K562 (cell line): Measurements from ENCODE around the gene ASB18. TPM values are rescaled to one million over a fixed set of nuclear protein-coding genes. Genes with fewer than 3 reads are reported as not detected.

Experiments used
- ATAC-seq: fragments of 200-7000 bp; cut with Tn5 transposase; 3 replicates; pipeline ENCODE4 v1.9.1; 2020; ENCODE audit warnings: moderate library complexity
- BruUV-seq: library from RNA; stranded (reverse); fragments of 400-500 nt; replicated peaks from 2 replicates; lab custom pipeline; 2021; lab: Mats Ljungman, UMichigan
- CTCF ChIA-PET: fragments of 300-600 bp; formaldehyde crosslinking; extraction: SDS; loops from one replicate; lab custom pipeline; 2021; ENCODE audit warnings: low intra/inter-chr PET ratio; lab: Yijun Ruan, JAX
- POLR2A ChIA-PET: fragments of 300-600, 350-650 bp; sonication (Branson Sonifier 250); formaldehyde crosslinking; extraction: SDS; loops from one replicate; lab custom pipeline; 2021; ENCODE audit warnings: antibody characterized with exemption, inconsistent platforms; lab: Yijun Ruan, JAX
- DNase-seq, 4 experiments: peaks; one replicate each; pipeline versions ENCODE4 v3.0.0 to v3.0.0-alpha.2; 2011 to 2018; ENCODE audit warnings: low spot score in 3 of 4, mixed read lengths in 3 of 4; ENCODE audit errors: extremely low read depth in 1 of 4
- FAIRE-seq: peaks from 2 replicates; lab custom pipeline; 2011; peaks lifted over from hg19 to GRCh38; lab: Jason Lieb, UNC
- H2AFZ ChIP-seq: 2 replicates; pipeline ENCODE4 v1.6.0; 2011; ENCODE audit warnings: low read depth, low read length, control low read depth, inconsistent platforms
- H3K27ac ChIP-seq: fragments of 200-600 bp; 3 replicates; pipeline ENCODE4 v1.8.0; 2011; ENCODE audit warnings: low read depth, mild to moderate bottlenecking, control low read depth, inconsistent platforms, low read length, moderate library complexity, mixed read lengths; ENCODE audit errors: extremely low read depth
- H3K27me3 ChIP-seq, 2 experiments: fragments of 300-600 bp in 1 of 2; 2 replicates in 1 of 2; 3 replicates in 1 of 2; pipeline versions ENCODE4 v1.6.0 to v1.8.0; 2011; ENCODE audit warnings: inconsistent platforms in 2 of 2, low read length in 2 of 2, mild to moderate bottlenecking in 1 of 2, mixed read lengths in 1 of 2, moderate library complexity in 1 of 2; ENCODE audit not compliant: control insufficient read depth in 2 of 2, insufficient read depth in 2 of 2
- H3K36me3 ChIP-seq: fragments of 300-600 bp; 3 replicates; pipeline ENCODE4 v1.8.0; 2011; ENCODE audit warnings: mild to moderate bottlenecking, low read length, inconsistent platforms; ENCODE audit not compliant: control insufficient read depth, insufficient read depth
- H3K4me1 ChIP-seq, 2 experiments: fragments of 200-600 bp in 1 of 2; replicated peaks in 1 of 2; 2 replicates in 1 of 2; 3 replicates in 1 of 2; pipeline versions ENCODE4 v1.5.1 to v1.8.0; 2011; ENCODE audit warnings: inconsistent platforms in 2 of 2, low read length in 2 of 2, mild to moderate bottlenecking in 1 of 2, mixed read lengths in 1 of 2, moderate library complexity in 1 of 2; ENCODE audit not compliant: control insufficient read depth in 2 of 2, insufficient read depth in 2 of 2
- H3K4me2 ChIP-seq: 2 replicates; pipeline ENCODE4 v1.6.1; 2011; ENCODE audit warnings: low read length, control low read depth, inconsistent platforms, mixed read lengths; ENCODE audit not compliant: insufficient read depth
- H3K4me3 ChIP-seq: fragments of 200-600 bp; sonication (generic), shearing (Covaris generic); 2 replicates; pipeline ENCODE4 v1.5.1; 2016; ENCODE audit warnings: control low read depth, inconsistent platforms
- H3K79me2 ChIP-seq: fragments of 200-600 bp; 3 replicates; pipeline ENCODE4 v1.8.0; 2011; ENCODE audit warnings: low read length, inconsistent platforms; ENCODE audit not compliant: control insufficient read depth, insufficient read depth
- H3K9ac ChIP-seq, 2 experiments: 2 replicates each; pipeline versions ENCODE4 v1.6.0 to v1.6.1; 2011; ENCODE audit warnings: low read depth in 2 of 2, low read length in 2 of 2, control low read depth in 1 of 2, inconsistent platforms in 1 of 2, mild to moderate bottlenecking in 1 of 2, mixed read lengths in 1 of 2; ENCODE audit not compliant: insufficient read depth in 1 of 2
- H3K9me1 ChIP-seq: one replicate; pipeline ENCODE4 v1.6.0; 2011; ENCODE audit warnings: inconsistent platforms, mild to moderate bottlenecking, low read length, moderate library complexity; ENCODE audit not compliant: control insufficient read depth, insufficient read depth
- H3K9me3 ChIP-seq: replicated peaks from 2 replicates; pipeline ENCODE4 v1.5.1; 2011; ENCODE audit warnings: low read depth, low read length, inconsistent platforms; ENCODE audit not compliant: control insufficient read depth, insufficient read depth
- H4K20me1 ChIP-seq: replicated peaks from 2 replicates; pipeline ENCODE4 v1.6.1; 2011; ENCODE audit warnings: low read length, inconsistent platforms, mixed read lengths; ENCODE audit not compliant: control insufficient read depth, insufficient read depth
- AFF1 ChIP-seq, 2 experiments: fragments of 450-650 bp; IDR thresholded peaks; 2 replicates each; pipeline ENCODE4 v1.6.1; 2018; ENCODE audit warnings: mild to moderate bottlenecking in 2 of 2, low read depth in 1 of 2; ENCODE audit not compliant: partially characterized antibody in 2 of 2
- ARNT ChIP-seq, 2 experiments: fragments of 450-650 bp; IDR thresholded peaks; 2 replicates each; pipeline ENCODE4 v1.6.1; 2016; ENCODE audit warnings: mild to moderate bottlenecking in 1 of 2
- ATF2 ChIP-seq: sonication (generic); formaldehyde crosslinking; IDR thresholded peaks from 2 replicates; pipeline ENCODE4 v1.8.1; 2022; ENCODE audit warnings: missing genetic modification reagents
- ATF7 ChIP-seq: fragments of 450-650 bp; IDR thresholded peaks from 2 replicates; pipeline ENCODE4 v1.7.1; 2014; ENCODE audit warnings: mild to moderate bottlenecking, moderate library complexity
- CBX1 ChIP-seq: sonication (generic); IDR thresholded peaks from 2 replicates; pipeline ENCODE4 v1.6.1; 2016; ENCODE audit warnings: antibody characterized with exemption, low read depth, mild to moderate bottlenecking
- ELK3 ChIP-seq: fragments of 450-650 bp; formaldehyde crosslinking; IDR thresholded peaks from 2 replicates; pipeline ENCODE4 v1.4.0; 2020; ENCODE audit warnings: mild to moderate bottlenecking
- MITF ChIP-seq: IDR thresholded peaks from 2 replicates; pipeline ENCODE4 v1.6.1; 2014; ENCODE audit warnings: antibody characterized with exemption
- POLR2B ChIP-seq: fragments of 450-650 bp; IDR thresholded peaks from 2 replicates; pipeline ENCODE4 v1.6.1; 2018; ENCODE audit warnings: low read depth; ENCODE audit not compliant: partially characterized antibody
- PURB ChIP-seq: sonication (generic); formaldehyde crosslinking; IDR thresholded peaks from 2 replicates; pipeline ENCODE4 v1.9.0; 2021; ENCODE audit warnings: low read depth, mild to moderate bottlenecking, missing genetic modification reagents
- RFX7 ChIP-seq: fragments of 250-450 bp; sonication (Bioruptor Pico); IDR thresholded peaks from 2 replicates; pipeline ENCODE4 v1.5.1; 2021; ENCODE audit warnings: mild to moderate bottlenecking
- RUNX1 ChIP-seq: sonication (generic); IDR thresholded peaks from 2 replicates; pipeline ENCODE4 v1.6.1; 2016; ENCODE audit warnings: antibody characterized with exemption, low read depth
- TBP ChIP-seq: optimal IDR thresholded peaks from 2 replicates; pipeline ENCODE3; 2011; ENCODE audit warnings: low read depth, low read length, improper control_type of control experiment
- TCF15 ChIP-seq: fragments of 250-450 bp; sonication (Bioruptor Pico); IDR thresholded peaks from 2 replicates; pipeline ENCODE4 v1.8.0; 2022; ENCODE audit warnings: moderate library complexity, mild to moderate bottlenecking, inconsistent platforms
- WGBS: fragments of 100-300 bp; shearing (Covaris generic); methylation state at CpG from one replicate; pipeline ENCODE4 v1.1.6; 2016; ENCODE audit warnings: low coverage, mixed read lengths; ENCODE audit not compliant: insufficient coverage; ENCODE audit errors: missing lambda C conversion rate; 5-methylcytosine and 5-hydroxymethylcytosine counted together
- in situ Hi-C: fragments of 300-500 bp; cut with MboI; formaldehyde crosslinking; loops from 4 replicates; pipeline ENCODE4 v1.15.0; 2018; ENCODE audit warnings: inconsistent platforms, mixed read lengths
- intact Hi-C: fragments of 100-400 bp; cut with micrococcal nuclease; formaldehyde crosslinking; loops from 2 replicates; pipeline ENCODE4 v1.14.2; 2022
- polyA plus RNA-seq, 8 experiments: library from polyadenylated mRNA; depleted of rRNA in 4 of 8; stranded (reverse) in 5 of 8; unstranded in 3 of 8; fragments of >200 nt; fragmentation: Nextera tagmentation in 2 of 8; fragmentation: Illumina TruSeq in 1 of 8; extraction: Ambion mirVana in 2 of 8; extraction: Trizol in 1 of 8; gene quantifications; 2 replicates each; pipeline versions ENCODE4 v1.2.1 to v1.2.3, GENCODE V29; 2011 to 2014; ENCODE audit warnings: inconsistent platforms in 1 of 8, missing spikeins in 1 of 8
- total RNA-seq, 7 experiments: library from RNA; depleted of rRNA in 6 of 7; stranded (reverse); fragments of >200 nt in 6 of 7; fragmentation: Illumina TruSeq in 2 of 7; extraction: Trizol in 2 of 7; gene quantifications; 2 replicates each; pipeline versions ENCODE4 v1.2.1 to v1.2.3, GENCODE V29; 2011 to 2021; ENCODE audit warnings: low replicate concordance in 1 of 7

The ASB18 gene
- total and polyA plus RNA-seq, 9 of the 15 experiments (the other 6 are each of a cell fraction or from before 2014, with no cell fraction given): not detected

GRCh38 chr2:236156095-236156859 lies 107.9 kb downstream of the ASB18 start:
- H3K27ac ChIP-seq: no peak overlapping the region
- ATAC-seq (no peak), DNase-seq (no peak), FAIRE-seq (no peak)
- no peaks in the 10 kb centered on the region for H3K79me2 ChIP-seq
- no peak overlapping the region for H3K9ac ChIP-seq
- peaks cover 3 to 35% of the 10 kb centered on the region in 2 experiments; a peak in 3 of 5 replicates for H3K27me3 ChIP-seq
- BruUV-seq: no TSS peak
- H3K9me3 ChIP-seq: no peaks in the 10 kb centered on the region
- intact Hi-C loops: no loop called here
- H3K36me3 ChIP-seq: no peaks in the 10 kb centered on the region
- no peak overlapping the region for H3K4me2 ChIP-seq
- ChIA-PET CTCF (interaction anchor here (0.6 kb wide), 1 partner anchor 26 kb away, joined by 3 read pairs; no protein-coding TSS in a partner anchor), POLR2A (interaction anchor here (1.4 kb wide), 1 partner anchor 14 kb away, joined by 3 read pairs; no protein-coding TSS in a partner anchor)
- H3K9me1 ChIP-seq: no peaks in the 10 kb centered on the region
- H2AFZ ChIP-seq: no peak overlapping the region
- H3K4me1 ChIP-seq: peaks cover 0 to 7% of the 10 kb centered on the region in 2 experiments; a peak in 1 of 5 replicates
- no peak overlapping the region for H3K4me3 ChIP-seq
- 11% methylated on average over 9 of the region's 16 CpGs for WGBS
- in situ Hi-C loops: no loop called here
- H4K20me1 ChIP-seq: no peaks in the 10 kb centered on the region
- TF ChIP-seq POLR2B (no peak), ARNT (IDR thresholded peaks at IDR 0.05) (no peak), RFX7 (no peak), PURB (CRISPR knock-in tag) (no peak), ELK3 (CRISPR knock-in tag) (no peak), TBP (no peak), ATF7 (no peak), MITF (no peak), ATF2 (CRISPR knock-in tag) (no peak), TCF15 (no peak), CBX1 (no peak), AFF1 (IDR thresholded peaks at IDR 0.05; ENCODE audit: low read depth in 1 of 2, partially characterized antibody in 2 of 2) (no peak), RUNX1 (no peak)
